Tibial artery (tissue), 4 donors: ENCODE data around the gene EVI5L.

ENCODE experiments used
- DNase-seq, 2 donors: peaks; one replicate each; pipeline ENCODE4 v3.0.0-alpha.2; 2019
- H3K27ac ChIP-seq, 2 donors: fragments of 200-600 bp; sonication (generic) in 1 of 2; 1 replicate in 1 of 2; 2 replicates in 1 of 2; pipeline ENCODE4 v1.5.1; 2018 to 2019; ENCODE audit warnings: mild to moderate bottlenecking in 1 of 2
- H3K27me3 ChIP-seq, 2 donors: fragments of 200-600 bp; sonication (generic) in 1 of 2; one replicate each; pipeline versions ENCODE4 v1.5.1 to v1.6.0; 2016 to 2019
- H3K36me3 ChIP-seq, 3 donors: fragments of 200-600 bp; sonication (generic) in 2 of 3; one replicate each; pipeline ENCODE4 v1.5.1; 2016 to 2019; ENCODE audit warnings: mild to moderate bottlenecking in 2 of 3
- H3K4me1 ChIP-seq, 4 donors: fragments of 200-600 bp; sonication (generic) in 2 of 4; 1 replicate in 3 of 4; 2 replicates in 1 of 4; pipeline ENCODE4 v1.5.1; 2016 to 2019
- H3K4me3 ChIP-seq, 2 donors: fragments of 200-600 bp; sonication (generic) in 1 of 2; 1 replicate in 1 of 2; 2 replicates in 1 of 2; pipeline ENCODE4 v1.5.1; 2018 to 2019; ENCODE audit warnings: mild to moderate bottlenecking in 2 of 2
- H3K9me3 ChIP-seq, 3 donors: fragments of 200-600 bp; sonication (generic) in 1 of 3; one replicate each; pipeline ENCODE4 v1.5.1; 2016 to 2019
- intact Hi-C: fragments of 100-400 bp; cut with DNase I; formaldehyde crosslinking; loops from one replicate; pipeline ENCODE4 v1.15.0; 2023; ENCODE audit warnings: low total_unique reads
- TF ChIP-seq, protein P1 (sequence below), 2 experiments: fragments of 200-600 bp in 1 of 2; fragments of 450-650 bp in 1 of 2; IDR thresholded peaks; one replicate each; pipeline ENCODE4 v1.5.1; 2017 to 2019; ENCODE audit warnings: antibody characterized with exemption in 2 of 2, mild to moderate bottlenecking in 1 of 2, moderate library complexity in 1 of 2

The EVI5L gene

DNA sequence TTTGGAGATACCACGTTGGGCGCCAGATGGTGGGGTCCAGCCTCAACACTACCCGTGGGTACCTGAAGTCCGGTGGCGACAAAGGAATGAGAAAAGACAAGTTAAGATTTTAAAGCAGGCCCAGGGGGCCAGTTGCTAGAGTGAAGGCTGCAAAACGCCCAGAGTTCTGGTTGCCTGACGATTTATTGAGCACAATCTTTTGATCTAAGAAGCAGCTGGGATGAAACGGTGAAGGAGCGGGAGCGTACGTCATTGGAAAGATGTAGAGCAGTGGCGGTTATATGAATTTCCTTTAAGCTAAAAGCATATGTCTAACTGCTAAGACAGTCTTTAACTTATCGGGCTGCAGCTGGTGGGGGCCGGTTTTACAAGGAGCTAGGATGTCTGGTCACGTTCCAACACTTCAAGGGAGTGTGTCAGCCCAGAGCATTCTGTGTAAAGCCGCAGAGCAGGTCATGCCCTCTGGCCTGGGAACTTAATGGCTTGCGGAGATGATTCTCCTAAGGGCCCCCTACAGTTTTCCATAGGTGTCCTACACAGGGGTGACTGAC, 28.9 kb upstream of the EVI5L start:
- intact Hi-C loops, result no loop called here
- H3K36me3 ChIP-seq, result no peaks in the 10 kb centered on the region
- peaks cover 0 to 10% (median 0%) of the 10 kb centered on the region in 3 donors for H3K9me3 ChIP-seq
- DNase-seq, result no peak
- H3K4me1 ChIP-seq, result peaks cover 0 to 6% (median 2%) of the 10 kb centered on the region in 4 donors
- H3K4me3 ChIP-seq, result no peak overlapping the region
- TF ChIP-seq, protein P1, sequence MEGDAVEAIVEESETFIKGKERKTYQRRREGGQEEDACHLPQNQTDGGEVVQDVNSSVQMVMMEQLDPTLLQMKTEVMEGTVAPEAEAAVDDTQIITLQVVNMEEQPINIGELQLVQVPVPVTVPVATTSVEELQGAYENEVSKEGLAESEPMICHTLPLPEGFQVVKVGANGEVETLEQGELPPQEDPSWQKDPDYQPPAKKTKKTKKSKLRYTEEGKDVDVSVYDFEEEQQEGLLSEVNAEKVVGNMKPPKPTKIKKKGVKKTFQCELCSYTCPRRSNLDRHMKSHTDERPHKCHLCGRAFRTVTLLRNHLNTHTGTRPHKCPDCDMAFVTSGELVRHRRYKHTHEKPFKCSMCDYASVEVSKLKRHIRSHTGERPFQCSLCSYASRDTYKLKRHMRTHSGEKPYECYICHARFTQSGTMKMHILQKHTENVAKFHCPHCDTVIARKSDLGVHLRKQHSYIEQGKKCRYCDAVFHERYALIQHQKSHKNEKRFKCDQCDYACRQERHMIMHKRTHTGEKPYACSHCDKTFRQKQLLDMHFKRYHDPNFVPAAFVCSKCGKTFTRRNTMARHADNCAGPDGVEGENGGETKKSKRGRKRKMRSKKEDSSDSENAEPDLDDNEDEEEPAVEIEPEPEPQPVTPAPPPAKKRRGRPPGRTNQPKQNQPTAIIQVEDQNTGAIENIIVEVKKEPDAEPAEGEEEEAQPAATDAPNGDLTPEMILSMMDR (IDR thresholded peaks at IDR 0.05), result no peak
- peaks cover 0 to 65% of the 10 kb centered on the region in 2 donors for H3K27me3 ChIP-seq
- H3K27ac ChIP-seq, result no peak overlapping the region

DNA sequence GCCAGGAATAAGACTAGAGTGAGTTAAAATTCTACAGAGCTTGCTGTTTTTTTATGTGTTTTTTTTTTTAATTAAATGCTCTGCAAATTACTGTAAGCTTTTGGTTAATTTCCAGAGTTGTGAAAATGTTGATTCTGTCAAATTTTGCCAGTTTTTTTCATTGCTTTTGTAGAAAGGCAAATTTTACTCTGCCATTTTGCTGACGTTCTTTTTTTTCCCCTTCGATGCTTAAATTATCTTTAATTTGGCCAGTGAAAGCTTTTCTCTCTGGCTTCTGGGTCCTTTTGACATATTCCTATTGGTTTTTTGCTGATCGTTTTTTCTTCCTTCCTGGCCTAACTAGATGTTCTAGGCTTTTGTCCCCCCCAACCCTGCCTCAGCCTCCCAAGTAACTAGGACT, 23.8 kb upstream of the EVI5L start:
- H3K27ac ChIP-seq, result no peak overlapping the region
- H3K27me3 ChIP-seq, result peaks cover 0 to 45% of the 10 kb centered on the region in 2 donors
- no peaks in the 10 kb centered on the region for H3K36me3 ChIP-seq
- intact Hi-C loops, result no loop called here
- H3K9me3 ChIP-seq, result peaks cover 0 to 6% (median 1%) of the 10 kb centered on the region in 3 donors
- DNase-seq, result no peak
- H3K4me3 ChIP-seq, result no peak overlapping the region
- no peaks in the 10 kb centered on the region for H3K4me1 ChIP-seq
- TF ChIP-seq, protein P1 (IDR thresholded peaks at IDR 0.05), result no peak

DNA sequence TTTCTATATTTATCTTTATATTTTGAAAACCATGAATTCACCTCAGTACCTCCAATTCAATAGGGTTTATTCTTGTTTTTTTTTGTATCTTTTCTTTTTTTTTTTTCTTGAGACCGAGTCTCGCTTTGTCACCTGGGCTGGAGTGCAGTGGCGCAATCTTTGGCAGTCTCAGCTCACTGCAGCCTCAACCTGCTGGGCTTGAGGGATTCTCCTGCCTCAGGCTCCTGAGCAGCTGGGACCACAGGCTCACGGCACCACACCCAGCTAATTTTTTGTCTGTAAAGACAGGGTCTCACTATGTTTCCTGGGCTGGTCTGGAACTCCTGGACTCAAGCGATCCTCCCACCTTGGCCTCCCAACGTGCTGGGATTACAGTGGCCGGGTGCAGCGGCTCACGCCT, 23.1 kb upstream of the EVI5L start:
- H3K4me3 ChIP-seq, result no peak overlapping the region
- intact Hi-C loops, result no loop called here
- TF ChIP-seq, protein P1 (IDR thresholded peaks at IDR 0.05), result no peak

DNA sequence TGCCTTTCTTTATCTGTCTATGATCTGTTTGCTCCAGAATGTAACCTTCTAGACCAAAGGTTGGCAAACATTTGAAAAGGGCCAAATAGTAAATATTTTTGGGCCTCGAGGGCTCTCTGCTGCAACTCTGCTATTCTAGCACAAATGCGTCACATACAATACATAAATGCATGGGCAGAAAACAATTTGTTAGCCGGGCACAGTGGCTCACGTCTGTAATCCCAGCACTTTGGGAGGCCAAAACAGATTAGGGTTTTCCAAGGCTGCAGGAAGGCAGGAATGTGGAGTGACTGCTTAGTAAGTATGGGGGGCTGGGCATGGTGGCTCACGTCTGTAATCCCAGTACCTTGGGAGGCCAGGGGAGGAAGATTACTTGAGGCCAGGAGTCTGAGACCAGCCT, 21.9 kb upstream of the EVI5L start:
- H3K27ac ChIP-seq, result no peak overlapping the region
- H3K27me3 ChIP-seq, result peaks cover 0 to 33% of the 10 kb centered on the region in 2 donors
- H3K4me1 ChIP-seq, result no peaks in the 10 kb centered on the region
- no peak for DNase-seq
- TF ChIP-seq, protein P1 (IDR thresholded peaks at IDR 0.05), result no peak
- intact Hi-C loops, result no loop called here
- no peaks in the 10 kb centered on the region for H3K36me3 ChIP-seq
- H3K9me3 ChIP-seq, result peaks cover 0 to 20% (median 17%) of the 10 kb centered on the region in 3 donors
- no peak overlapping the region for H3K4me3 ChIP-seq

More for the DNA sequence above, 23.1 kb upstream of the EVI5L start:
- H3K4me1 ChIP-seq, result no peaks in the 10 kb centered on the region
- no peak overlapping the region for H3K27ac ChIP-seq
- H3K9me3 ChIP-seq, result peaks cover 0 to 13% (median 7%) of the 10 kb centered on the region in 3 donors
- H3K27me3 ChIP-seq, result peaks cover 0 to 42% of the 10 kb centered on the region in 2 donors
- DNase-seq, result no peak
- H3K36me3 ChIP-seq, result no peaks in the 10 kb centered on the region

DNA sequence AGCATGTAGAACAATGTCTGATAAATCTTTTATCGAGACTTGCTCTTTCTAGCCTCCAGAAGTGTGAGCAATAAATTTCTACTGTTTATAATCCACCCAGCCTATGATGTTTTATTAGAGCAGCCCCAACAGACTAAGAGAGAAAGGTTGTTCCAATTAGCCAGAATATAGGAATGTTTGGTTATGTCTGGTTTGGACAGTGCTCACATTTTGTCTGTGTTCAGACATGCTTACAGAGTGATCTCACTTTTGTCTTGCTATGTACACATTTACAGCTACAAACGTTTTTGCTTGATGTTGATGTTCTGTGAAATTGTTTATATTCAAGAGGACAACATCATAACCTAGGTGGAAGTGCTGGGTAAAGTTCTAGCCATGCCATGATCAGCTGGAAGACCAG, 18.0 kb upstream of the EVI5L start:
- TF ChIP-seq, protein P1 (IDR thresholded peaks at IDR 0.05), result no peak
- Histone ChIP-seq H3K27ac (no peak overlapping the region), H3K4me1 (no peaks in the 10 kb centered on the region), H3K36me3 (no peaks in the 10 kb centered on the region), H3K4me3 (no peak overlapping the region), H3K9me3 (peaks cover 0 to 30% (median 20%) of the 10 kb centered on the region in 3 donors), H3K27me3 (peaks cover 0 to 16% of the 10 kb centered on the region in 2 donors)
- intact Hi-C loops, result no loop called here
- DNase-seq, result no peak
